Erythroblast (primary cell): ENCODE results near the gene FAM149B1.

Experiments used
- GATA1 ChIP-seq: IDR thresholded peaks from 2 replicates; pipeline ENCODE4 v1.6.1; 2011; ENCODE audit warnings: low read depth, mild to moderate bottlenecking, control low read depth, low read length, moderate library complexity
- POLR2A ChIP-seq: IDR thresholded peaks from 2 replicates; pipeline ENCODE4 v1.6.1; 2011; ENCODE audit warnings: mild to moderate bottlenecking, low read length

DNA sequence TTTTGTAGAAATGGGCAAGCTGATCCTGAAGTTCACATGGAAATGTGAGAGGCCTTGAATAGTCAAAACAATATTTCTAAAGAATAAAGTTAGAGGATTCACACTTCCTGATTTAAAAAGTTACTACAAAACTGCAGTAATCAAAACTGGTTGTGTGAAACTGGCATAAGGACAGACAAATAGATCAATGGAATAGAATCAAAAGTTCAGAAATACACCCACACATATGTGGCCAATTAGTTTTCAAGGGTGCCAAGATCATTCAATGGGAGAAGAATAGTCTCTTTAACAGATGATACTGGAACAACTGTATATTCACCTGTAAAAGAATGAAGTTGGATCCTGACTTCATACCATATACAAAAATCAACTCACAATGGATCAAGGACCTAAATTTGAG is 51.5 kb downstream of the FAM149B1 start:
- TF ChIP-seq POLR2A: no peak
- TF ChIP-seq GATA1: no peak
